Heart left ventricle (tissue), 16 donors: ENCODE results near the gene RBM33. TPM values are rescaled to one million over a fixed set of nuclear protein-coding genes. Genes with fewer than 3 reads are reported as not detected.

Source experiments
- ATAC-seq, 4 donors: fragments of 200-7000 bp; cut with Tn5 transposase; one replicate each; pipeline ENCODE4 v1.9.1; 2020 to 2022; ENCODE audit warnings: moderate library complexity in 4 of 4, mild to moderate bottlenecking in 3 of 4, moderate number of reproducible peaks in 1 of 4
- DNase-seq, 5 donors: peaks; one replicate each; pipeline ENCODE4 v3.0.0-alpha.2; 2020
- H3K27ac ChIP-seq, 12 donors: fragments of 200-600 bp; sonication (generic) in 4 of 12; one replicate each; pipeline versions ENCODE4 v1.5.0 to v1.8.0; 2016 to 2022; ENCODE audit warnings: mild to moderate bottlenecking in 2 of 12
- H3K27me3 ChIP-seq, 9 donors: fragments of 200-600 bp; sonication (generic) in 2 of 9; one replicate each; pipeline versions ENCODE4 v1.5.1 to v1.8.0; 2016 to 2022; ENCODE audit warnings: mild to moderate bottlenecking in 3 of 9
- H3K36me3 ChIP-seq, 9 donors: fragments of 200-600 bp; sonication (generic) in 2 of 9; one replicate each; pipeline versions ENCODE4 v1.5.0 to v1.8.0; 2018 to 2022; ENCODE audit warnings: mild to moderate bottlenecking in 2 of 9
- H3K4me1 ChIP-seq, 12 donors: fragments of 200-600 bp; sonication (generic) in 4 of 12; one replicate each; pipeline versions ENCODE4 v1.5.0 to v1.8.0; 2016 to 2022; ENCODE audit warnings: mild to moderate bottlenecking in 3 of 12
- H3K4me3 ChIP-seq, 12 donors: fragments of 200-600 bp; sonication (generic) in 4 of 12; one replicate each; pipeline versions ENCODE4 v1.5.0 to v1.8.0; 2017 to 2022; ENCODE audit warnings: mild to moderate bottlenecking in 9 of 12, moderate library complexity in 4 of 12
- H3K9me3 ChIP-seq, 12 donors: fragments of 200-600 bp; sonication (generic) in 4 of 12; one replicate each; pipeline versions ENCODE4 v1.5.0 to v1.8.0; 2016 to 2022; ENCODE audit warnings: mild to moderate bottlenecking in 1 of 12
- CTCF ChIP-seq, 12 donors: fragments of 200-600 bp; sonication (generic) in 4 of 12; IDR thresholded peaks; one replicate each; pipeline versions ENCODE4 v1.5.0 to v1.8.0; 2018 to 2022; ENCODE audit warnings: antibody characterized with exemption in 12 of 12, mild to moderate bottlenecking in 5 of 12
- POLR2A ChIP-seq, 2 donors: fragments of 450-650 bp; IDR thresholded peaks; one replicate each; pipeline ENCODE4 v1.6.1; 2017; ENCODE audit warnings: antibody characterized with exemption in 2 of 2, mild to moderate bottlenecking in 2 of 2, moderate library complexity in 2 of 2
- WGBS, 4 donors: extraction: QIAGEN DNeasy Blood & Tissue Kit in 2 of 4; methylation state at CpG; one replicate each; pipeline versions ENCODE4 v1.1.5 to v1.1.7; 2013 to 2018; 5-methylcytosine and 5-hydroxymethylcytosine counted together
- intact Hi-C, 10 donors: fragments of 100-400 bp; cut with DNase I; formaldehyde crosslinking; loops; one replicate each; pipeline versions ENCODE4 v1.11.1 to v1.14.2; 2022
- polyA plus RNA-seq, 2 donors: library from polyadenylated mRNA; stranded (reverse); fragments of 200-250 nt; gene quantifications; one replicate each; pipeline ENCODE4 v1.2.3, GENCODE V29; 2013
- total RNA-seq, 9 donors: library from RNA; depleted of rRNA in 2 of 9; stranded (reverse); fragments of >200 nt in 2 of 9; fragmentation: NEBNext Ultra II Directional in 3 of 9; extraction: Animal tissue kit (Norgen Biotek cat#: 25700) in 3 of 9; gene quantifications; one replicate each; pipeline versions ENCODE4 v1.1.0 to v1.2.4, GENCODE V29; 2016 to 2023
- donor health status: ischemic (EF 13 %, LVEDD 7.1; RV severe dilation, severe dysfunction).
- donor health status: healthy with polysubstance abuse.
- donor health status: DM: no; HTN: yes; CAD: no.
- donor health status: DM: no; HTN: no; CAD: no.
- donor health status: ischemic (EF 25% LVEDD 6.9; RV normal size, moderate dysfunction).
- donor health status: ischemic (EF 25% LVEDD 5.7; RV mildly dilated, moderate dysfunction).
- donor health status: healthy.
- donor health status: DM: yes; HTN: yes; CAD: no.
- donor health status: ischemic (EF 35%, LVEDD 5.7; RV mildly dilated, moderate dysfunction).
- donor health status: nonischemic (EF 11% LVEDD 7.7; RV severe dilation, severe dysfunction).
- donor health status: DM: yes; HTN: yes; CAD: no.
- donor health status: PGD.
- donor health status: ischemic (EF 29% LVEDD 5.4; RV normal size, mild dysfunction).
- donor health status: nonischemic (EF 23%, LVEDD 6.1; RV moderate dilation, normal function).

The RBM33 gene
- total and polyA plus RNA-seq, 11 donors, result 13.1 to 40.8 (median 30.2) TPM

GRCh38 chr7:155710031-155710430 is 65.6 kb downstream of the RBM33 start:
- DNase-seq (no peak), ATAC-seq (no peak)
- intact Hi-C loops, result no loop called here
- no peak for TF ChIP-seq POLR2A (IDR thresholded peaks at IDR 0.05)
- TF ChIP-seq CTCF (IDR thresholded peaks at IDR 0.05), result no peak
- Histone ChIP-seq H3K27ac (no peak overlapping the region), H3K36me3 (peaks cover 0 to 90% (median 74%) of the 10 kb centered on the region in 9 donors), H3K9me3 (no peaks in the 10 kb centered on the region), H3K4me3 (no peak overlapping the region), H3K27me3 (no peaks in the 10 kb centered on the region), H3K4me1 (peaks cover 0 to 8% (median 0%) of the 10 kb centered on the region in 12 donors)
- 90 to 92% (median 91%) methylated on average over 6 of the region's 6 CpGs for WGBS, 4 donors

GRCh38 chr7:155710530-155710929 is 66.1 kb downstream of the RBM33 start:
- Histone ChIP-seq H3K4me3 (no peak overlapping the region), H3K4me1 (peaks cover 0 to 12% (median 1%) of the 10 kb centered on the region in 12 donors), H3K27me3 (no peaks in the 10 kb centered on the region), H3K9me3 (no peaks in the 10 kb centered on the region), H3K36me3 (peaks cover 0 to 90% (median 78%) of the 10 kb centered on the region in 9 donors), H3K27ac (no peak overlapping the region)
- DNase-seq (no peak), ATAC-seq (no peak)
- no peak for TF ChIP-seq POLR2A (IDR thresholded peaks at IDR 0.05)
- no peak for TF ChIP-seq CTCF (IDR thresholded peaks at IDR 0.05)
- WGBS, 4 donors, result 86 to 90% (median 89%) methylated on average over 1 of the region's 1 CpG
- intact Hi-C loops, result no loop called here

GRCh38 chr7:155711081-155711480 is 66.6 kb downstream of the RBM33 start:
- ATAC-seq (no peak), DNase-seq (no peak)
- peaks cover 0 to 10% (median under 1%) of the 10 kb centered on the region in 12 donors for H3K4me1 ChIP-seq
- intact Hi-C loops, result no loop called here
- H3K36me3 ChIP-seq, result peaks cover 0 to 91% (median 74%) of the 10 kb centered on the region in 9 donors
- H3K27me3 ChIP-seq, result no peaks in the 10 kb centered on the region
- 96% methylated on average over 16 of the region's 16 CpGs for WGBS, 4 donors
- H3K9me3 ChIP-seq, result no peaks in the 10 kb centered on the region
- H3K4me3 ChIP-seq, result no peak overlapping the region
- TF ChIP-seq POLR2A (IDR thresholded peaks at IDR 0.05) (no peak), CTCF (IDR thresholded peaks at IDR 0.05) (no peak)
- H3K27ac ChIP-seq, result no peak overlapping the region

GRCh38 chr7:155713384-155713783 is 68.9 kb downstream of the RBM33 start:
- H3K36me3 ChIP-seq, result peaks cover 0 to 93% (median 72%) of the 10 kb centered on the region in 9 donors
- intact Hi-C loops, result no loop called here
- no peak overlapping the region for H3K4me3 ChIP-seq
- no peaks in the 10 kb centered on the region for H3K9me3 ChIP-seq
- 75 to 83% (median 80%) methylated on average over 10 of the region's 10 CpGs for WGBS, 4 donors
- TF ChIP-seq POLR2A (IDR thresholded peaks at IDR 0.05), result no peak
- no peak for TF ChIP-seq CTCF (IDR thresholded peaks at IDR 0.05)
- no peak overlapping the region for H3K27ac ChIP-seq
- ATAC-seq, result peak in 3 of 4 donors; percentile 16 to 47 (median 31)
- DNase-seq, result peak in 1 of 5 donors; percentile 32
- no peaks in the 10 kb centered on the region for H3K27me3 ChIP-seq
- peaks cover 0 to 8% (median 0%) of the 10 kb centered on the region in 12 donors for H3K4me1 ChIP-seq
